Dendritic cell treated with granulocyte-macrophage colony-stimulating factor and Interleukin-4, amounts not matched to agents 40 ng/mL and 50 ng/mL, for 4 days (primary cell): Measurements from ENCODE around the gene MGLL.
"Not testable (repeated sequence)": the region's sequence is repeated elsewhere in the genome, so short reads cannot be mapped to it uniquely, and the experiment has no call there.

ENCODE experiments used
- H3K27ac Mint-ChIP-seq: one replicate; pipeline ENCODE4 v1.8.0; 2022; ENCODE audit warnings: mild to moderate bottlenecking, mixed read lengths
- H3K27me3 Mint-ChIP-seq: one replicate; pipeline ENCODE4 v1.8.0; 2022; ENCODE audit warnings: mild to moderate bottlenecking, mixed read lengths
- H3K36me3 Mint-ChIP-seq: one replicate; pipeline ENCODE4 v1.8.0; 2022; ENCODE audit warnings: low read depth, mixed read lengths
- H3K4me1 Mint-ChIP-seq: one replicate; pipeline ENCODE4 v1.8.0; 2022; ENCODE audit warnings: low read depth, mixed read lengths
- H3K4me3 Mint-ChIP-seq: one replicate; pipeline ENCODE4 v1.8.0; 2022; ENCODE audit warnings: mild to moderate bottlenecking, moderate library complexity, mixed read lengths
- H3K9me3 Mint-ChIP-seq: one replicate; pipeline ENCODE4 v1.8.0; 2022; ENCODE audit warnings: mixed read lengths
- intact Hi-C: fragments of 100-400 bp; cut with micrococcal nuclease; formaldehyde crosslinking; loops from one replicate; pipeline ENCODE4 v1.15.0; 2022

Gene MGLL

GRCh38 chr3:127689266-127689860 lies 133.0 kb downstream of the MGLL start:
- no peak overlapping the region for H3K4me3 Mint-ChIP-seq
- no peak overlapping the region for H3K27ac Mint-ChIP-seq
- peaks cover 20% of the 10 kb centered on the region for H3K36me3 Mint-ChIP-seq
- H3K9me3 Mint-ChIP-seq = no peaks in the 10 kb centered on the region
- intact Hi-C loops = no loop called here
- H3K4me1 Mint-ChIP-seq = no peaks in the 10 kb centered on the region
- H3K27me3 Mint-ChIP-seq = no peaks in the 10 kb centered on the region

DNA sequence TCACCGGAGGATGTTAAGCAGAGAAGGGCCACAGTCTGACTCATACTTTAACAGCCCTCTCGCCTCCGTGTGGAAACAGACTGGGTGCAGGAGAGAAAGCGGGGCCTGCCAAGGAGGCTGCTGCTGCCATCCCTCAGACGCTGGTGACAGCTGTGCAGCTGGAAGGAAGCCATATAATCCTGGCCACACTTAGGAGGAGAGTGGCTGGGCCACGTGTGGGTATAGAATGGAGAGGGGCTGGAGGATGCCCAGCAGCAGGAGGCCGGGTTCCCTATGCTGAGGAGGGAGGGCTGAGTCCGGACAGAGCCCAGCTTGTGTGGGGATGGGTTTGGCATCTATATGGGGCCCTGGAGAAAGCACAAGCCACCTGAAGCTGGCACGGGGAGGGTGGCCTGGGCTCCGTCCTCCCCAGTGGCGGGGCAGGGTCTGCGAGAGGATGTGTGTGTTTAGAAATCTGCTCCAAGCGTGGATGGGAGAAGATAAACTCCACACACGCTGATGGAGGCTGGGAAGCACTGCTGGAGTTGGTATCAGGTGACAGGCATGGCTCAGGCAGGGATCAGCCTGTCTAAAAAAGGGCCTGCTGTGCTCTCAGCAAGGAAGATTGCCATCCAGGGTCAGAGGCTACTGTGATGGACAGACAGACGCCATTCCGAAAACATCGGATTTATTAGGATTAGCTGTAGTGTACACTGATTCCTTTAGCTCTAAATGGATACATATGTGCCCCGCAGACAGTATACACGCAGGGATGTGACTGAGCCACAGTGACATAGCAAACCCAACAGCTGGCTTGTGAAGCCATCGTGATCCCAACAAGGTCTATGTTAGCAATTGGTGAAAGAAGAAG lies 133.7 kb downstream of the MGLL start:
- H3K4me3 Mint-ChIP-seq = no peak overlapping the region
- peaks cover 16% of the 10 kb centered on the region for H3K36me3 Mint-ChIP-seq
- no peaks in the 10 kb centered on the region for H3K27me3 Mint-ChIP-seq
- intact Hi-C loops = no loop called here
- H3K4me1 Mint-ChIP-seq = no peaks in the 10 kb centered on the region
- no peak overlapping the region for H3K27ac Mint-ChIP-seq
- no peaks in the 10 kb centered on the region for H3K9me3 Mint-ChIP-seq

DNA sequence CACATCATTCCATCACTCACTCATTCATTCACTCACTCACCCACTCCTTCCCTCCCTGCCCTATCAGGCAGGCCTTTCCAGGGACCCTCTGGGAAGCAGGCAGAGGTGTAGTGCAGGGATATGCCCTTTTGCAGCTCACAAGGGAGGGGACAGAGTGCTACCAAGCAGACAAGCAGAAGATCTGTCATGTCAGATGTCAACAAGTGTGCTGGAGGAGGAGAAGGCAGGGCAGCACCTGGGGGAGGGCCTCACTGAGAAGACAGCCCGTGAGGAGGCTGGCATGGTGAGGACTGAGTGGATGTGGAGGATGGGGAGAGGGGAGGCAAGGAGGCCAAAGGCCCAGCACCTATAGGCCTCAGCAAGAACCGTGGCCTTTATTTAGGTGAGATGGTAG lies 134.3 kb downstream of the MGLL start:
- Mint-ChIP-seq H3K36me3 (peaks cover 10% of the 10 kb centered on the region), H3K27ac (no peak overlapping the region), H3K27me3 (no peaks in the 10 kb centered on the region), H3K4me3 (no peak overlapping the region), H3K9me3 (no peaks in the 10 kb centered on the region), H3K4me1 (no peaks in the 10 kb centered on the region)
- intact Hi-C loops = no loop called here

- no peaks in the 10 kb centered on the region for H3K9me3 Mint-ChIP-seq
- no peaks in the 10 kb centered on the region for H3K27me3 Mint-ChIP-seq
- no peaks in the 10 kb centered on the region for H3K4me1 Mint-ChIP-seq
- no peak overlapping the region for H3K4me3 Mint-ChIP-seq
- H3K36me3 Mint-ChIP-seq = peaks cover 3% of the 10 kb centered on the region
- intact Hi-C loops = no loop called here
- H3K27ac Mint-ChIP-seq = no peak overlapping the region
Observed at GRCh38 chr3:127687228-127687737, 135.0 kb downstream of the MGLL start.

- Mint-ChIP-seq H3K4me3 (no peak overlapping the region), H3K4me1 (no peaks in the 10 kb centered on the region), H3K36me3 (no peaks in the 10 kb centered on the region), H3K27me3 (no peaks in the 10 kb centered on the region), H3K27ac (no peak overlapping the region), H3K9me3 (no peaks in the 10 kb centered on the region)
- intact Hi-C loops = no loop called here
Observed at GRCh38 chr3:127686512-127686894, 135.8 kb downstream of the MGLL start.

DNA sequence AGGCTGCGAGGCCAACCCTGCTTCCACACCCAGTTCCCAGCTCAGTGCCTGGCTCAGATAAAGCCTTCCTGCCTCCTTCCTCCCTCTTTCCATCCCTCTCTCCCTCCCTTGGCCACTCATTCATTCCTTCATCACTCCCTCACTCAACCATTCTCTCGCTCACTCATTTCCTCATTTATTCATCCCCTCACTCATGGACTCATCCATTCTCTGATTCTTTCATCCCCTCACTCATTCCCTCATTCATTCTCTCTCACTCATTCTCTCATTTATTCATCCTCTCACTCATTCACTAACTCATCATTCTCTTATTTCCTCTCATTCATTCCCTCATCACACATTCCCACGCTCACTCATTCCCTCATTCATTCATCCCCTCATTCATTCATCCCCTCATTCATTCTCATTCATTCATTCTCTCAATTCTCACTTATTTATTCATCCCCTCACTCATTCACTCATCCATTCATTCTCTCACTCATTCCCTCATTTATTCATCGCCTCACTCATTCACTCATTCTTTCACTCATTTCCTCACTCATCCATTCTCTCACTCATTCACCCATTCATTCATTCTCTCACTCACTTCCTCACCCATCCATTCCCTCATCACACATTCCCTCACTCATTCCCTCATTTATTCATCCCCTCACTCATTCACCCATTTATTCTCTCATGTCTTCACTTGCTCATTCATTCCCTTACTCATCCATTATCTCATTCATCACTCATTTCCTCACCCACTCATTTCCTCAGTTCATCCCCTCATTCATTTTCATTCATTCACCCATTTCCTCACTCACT lies 136.4 kb downstream of the MGLL start:
- Mint-ChIP-seq H3K9me3 (no peaks in the 10 kb centered on the region), H3K4me3 (no peak overlapping the region)
- intact Hi-C loops = no loop called here

DNA sequence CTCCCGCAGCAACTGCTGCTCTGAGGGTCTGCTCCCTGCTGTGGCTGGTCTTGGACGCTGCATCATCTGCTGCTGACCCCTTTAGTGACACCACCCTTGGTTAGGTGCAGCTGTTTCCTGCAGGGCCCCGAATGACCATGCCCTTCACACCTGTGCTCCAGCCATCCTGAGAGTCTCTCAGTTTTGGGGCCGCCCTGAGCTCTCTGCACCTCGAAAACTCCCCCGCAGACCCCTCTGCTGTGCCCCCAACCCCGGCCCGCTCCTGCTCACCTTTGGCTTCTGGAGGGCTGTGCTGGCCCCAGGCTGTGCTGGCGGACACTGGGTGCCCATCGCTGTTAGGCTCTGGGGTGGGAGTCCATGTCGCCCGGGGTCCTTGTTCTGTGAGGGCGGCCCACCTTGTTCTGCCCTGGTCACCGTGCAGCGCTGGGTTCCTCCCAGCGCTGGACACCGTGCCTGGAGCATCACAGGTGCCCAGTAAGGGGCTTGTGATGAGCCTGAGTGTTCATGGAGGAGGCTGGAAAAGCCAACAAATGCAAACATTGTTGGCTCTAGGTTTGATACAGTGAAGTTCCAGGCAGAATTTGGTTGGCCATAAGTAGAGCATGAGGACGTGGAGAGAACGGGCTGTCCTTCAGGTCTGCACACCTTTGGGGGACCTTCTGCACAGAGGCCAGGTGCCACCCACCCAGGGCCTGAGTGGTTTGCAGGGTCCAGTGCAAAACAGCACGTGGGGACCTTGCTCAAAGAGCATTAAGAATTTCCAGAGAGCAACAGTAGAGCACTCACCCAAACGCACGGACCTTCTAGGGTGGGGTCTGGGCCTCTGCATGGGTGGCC lies 137.2 kb downstream of the MGLL start:
- H3K4me1 Mint-ChIP-seq = peaks cover 4% of the 10 kb centered on the region
- H3K9me3 Mint-ChIP-seq = no peaks in the 10 kb centered on the region
- H3K27ac Mint-ChIP-seq = no peak overlapping the region
- no peak overlapping the region for H3K4me3 Mint-ChIP-seq
- intact Hi-C loops = no loop called here
- peaks cover 6% of the 10 kb centered on the region for H3K36me3 Mint-ChIP-seq
- H3K27me3 Mint-ChIP-seq = no peaks in the 10 kb centered on the region

More for the DNA sequence above, 136.4 kb downstream of the MGLL start:
- Mint-ChIP-seq H3K27ac (no peak overlapping the region), H3K27me3 (no peaks in the 10 kb centered on the region), H3K4me1 (no peaks in the 10 kb centered on the region), H3K36me3 (no peaks in the 10 kb centered on the region)

GRCh38 chr3:127682561-127682960 lies 139.8 kb downstream of the MGLL start:
- no peak overlapping the region for H3K27ac Mint-ChIP-seq
- no peaks in the 10 kb centered on the region for H3K9me3 Mint-ChIP-seq
- intact Hi-C loops = no loop called here
- peaks cover 25% of the 10 kb centered on the region for H3K4me1 Mint-ChIP-seq
- H3K27me3 Mint-ChIP-seq = no peaks in the 10 kb centered on the region
- peaks cover 27% of the 10 kb centered on the region for H3K36me3 Mint-ChIP-seq
- H3K4me3 Mint-ChIP-seq = no peak overlapping the region

DNA sequence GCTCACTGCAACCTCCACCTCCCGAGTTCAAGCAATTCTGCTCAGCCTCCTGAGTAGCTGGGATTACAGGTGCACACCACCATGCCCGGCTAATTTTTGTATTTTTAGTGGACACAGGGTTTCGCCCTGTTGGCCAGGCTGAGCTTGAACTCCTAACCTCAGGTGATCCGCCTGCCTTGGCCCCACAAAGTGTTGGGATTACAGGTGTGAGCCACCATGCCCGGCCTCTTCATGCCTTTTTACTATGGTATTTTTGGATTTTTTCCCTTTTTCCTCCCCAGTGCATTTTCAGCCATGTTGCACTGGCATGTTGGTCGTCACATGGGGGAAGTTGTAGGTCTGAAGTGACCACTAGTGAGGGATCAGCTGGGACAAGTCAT lies 140.2 kb downstream of the MGLL start:
- H3K9me3 Mint-ChIP-seq, H3K27me3 Mint-ChIP-seq, H3K27ac Mint-ChIP-seq, intact Hi-C loops, H3K4me3 Mint-ChIP-seq: not testable (repeated sequence)
- Mint-ChIP-seq H3K4me1 (peaks cover 29% of the 10 kb centered on the region), H3K36me3 (peaks cover 31% of the 10 kb centered on the region)

DNA sequence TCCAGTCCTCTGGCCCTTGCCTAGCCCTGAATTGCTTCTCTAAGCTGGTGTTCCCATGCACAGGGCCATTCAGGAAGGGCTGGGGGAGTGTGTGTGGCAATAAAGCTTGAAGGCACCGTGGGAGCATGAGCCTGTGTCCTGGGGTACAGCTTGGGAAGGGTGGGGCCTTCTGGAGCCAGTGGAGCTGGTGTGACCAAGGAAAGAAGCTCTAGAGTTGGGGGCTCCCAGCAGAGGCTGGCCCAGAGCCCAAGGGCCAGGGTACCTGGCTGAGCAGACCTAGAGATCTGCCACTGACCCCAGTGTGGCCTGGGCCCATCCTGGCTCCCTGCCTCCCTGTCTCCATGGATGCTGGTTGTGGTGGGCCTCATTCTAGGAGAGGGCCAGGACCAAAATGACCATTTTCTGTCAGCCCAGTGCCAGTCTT lies 141.5 kb downstream of the MGLL start:
- Mint-ChIP-seq H3K27me3 (no peaks in the 10 kb centered on the region), H3K27ac (no peak overlapping the region), H3K9me3 (no peaks in the 10 kb centered on the region), H3K4me1 (peaks cover 43% of the 10 kb centered on the region), H3K36me3 (peaks cover 44% of the 10 kb centered on the region), H3K4me3 (no peak overlapping the region)
- intact Hi-C loops = no loop called here

DNA sequence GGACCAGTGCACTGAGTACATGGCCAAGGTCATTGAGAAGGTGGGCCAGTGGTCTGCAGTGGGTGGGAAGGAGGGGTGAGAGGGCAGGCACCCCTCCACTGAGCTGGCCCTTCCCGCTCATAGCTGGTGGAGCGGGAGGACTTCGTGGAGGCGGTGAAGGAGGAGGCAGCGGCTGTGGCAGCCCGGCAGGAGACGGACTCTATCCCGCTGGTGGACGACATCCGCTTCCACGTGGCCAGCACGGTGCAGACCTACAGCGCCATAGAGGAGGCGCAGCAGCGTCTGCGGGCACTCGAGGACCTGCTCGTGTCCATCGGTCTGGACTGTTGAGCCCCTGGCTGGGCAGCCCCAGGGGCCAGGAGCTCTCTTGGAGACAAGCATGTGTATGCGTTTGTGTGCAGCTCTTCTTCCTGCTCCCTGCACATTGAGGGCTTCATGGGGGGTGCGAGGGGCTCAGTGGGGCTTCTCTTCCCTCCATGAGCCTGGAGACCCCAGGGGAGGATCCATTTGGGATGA lies 142.1 kb downstream of the MGLL start:
- H3K9me3 Mint-ChIP-seq = no peaks in the 10 kb centered on the region
- intact Hi-C loops = no loop called here
- peaks cover 48% of the 10 kb centered on the region for H3K4me1 Mint-ChIP-seq
- peaks cover 50% of the 10 kb centered on the region for H3K36me3 Mint-ChIP-seq
- H3K27me3 Mint-ChIP-seq = no peaks in the 10 kb centered on the region
- no peak overlapping the region for H3K27ac Mint-ChIP-seq
- H3K4me3 Mint-ChIP-seq = no peak overlapping the region

- Mint-ChIP-seq H3K27me3 (no peaks in the 10 kb centered on the region), H3K4me3 (no peak overlapping the region), H3K36me3 (peaks cover 55% of the 10 kb centered on the region), H3K27ac (no peak overlapping the region), H3K9me3 (no peaks in the 10 kb centered on the region), H3K4me1 (peaks cover 52% of the 10 kb centered on the region)
- intact Hi-C loops = no loop called here
Observed at GRCh38 chr3:127679534-127680145, 142.7 kb downstream of the MGLL start.
